BJ (cell line): ENCODE measurements around the gene KRTAP1-5. TPM values are rescaled to one million over a fixed set of nuclear protein-coding genes. Genes with fewer than 3 reads are reported as not detected.
"Not testable (repeated sequence)": the region's sequence is repeated elsewhere in the genome, so short reads cannot be mapped to it uniquely, and the experiment has no call there.

Experiments used
- CTCF ChIA-PET: fragments of 350-600 bp; formaldehyde crosslinking; extraction: SDS; loops from one replicate; lab custom pipeline; 2021; ENCODE audit warnings: antibody characterized with exemption, inconsistent platforms; lab: Yijun Ruan, JAX
- POLR2A ChIA-PET: fragments of 300-600 bp; sonication (Branson Sonifier 250); formaldehyde crosslinking; extraction: SDS; loops from one replicate; lab custom pipeline; 2021; ENCODE audit warnings: antibody characterized with exemption; lab: Charles Lee
- DNase-seq: peaks from one replicate; pipeline ENCODE4 v3.0.0-alpha.2; 2011; ENCODE audit warnings: low read depth
- H3K27me3 ChIP-seq: 2 replicates; pipeline ENCODE4 v1.6.0; 2011; ENCODE audit warnings: low read length; ENCODE audit not compliant: control insufficient read depth, insufficient read depth
- H3K36me3 ChIP-seq: 2 replicates; pipeline ENCODE4 v1.5.1; 2011; ENCODE audit warnings: low read length; ENCODE audit not compliant: control insufficient read depth, insufficient read depth
- H3K4me3 ChIP-seq: 2 replicates; pipeline ENCODE4 v1.5.1; 2011; ENCODE audit warnings: low read depth, mild to moderate bottlenecking, control low read depth, low read length
- polyA plus RNA-seq: library from polyadenylated mRNA; depleted of rRNA; stranded (reverse); fragments of >200 nt; gene quantifications from 2 replicates; pipeline ENCODE4 v1.2.3, GENCODE V29; 2011
- TF ChIP-seq, protein P1 (sequence below): IDR thresholded peaks from 2 replicates; pipeline ENCODE4 v1.5.1; 2011; ENCODE audit warnings: low read depth, mild to moderate bottlenecking, control low read depth, inconsistent platforms, low read length, moderate library complexity; ENCODE audit not compliant: insufficient read depth

The KRTAP1-5 gene
- polyA plus RNA-seq, 1 experiment: 65.1 TPM

DNA sequence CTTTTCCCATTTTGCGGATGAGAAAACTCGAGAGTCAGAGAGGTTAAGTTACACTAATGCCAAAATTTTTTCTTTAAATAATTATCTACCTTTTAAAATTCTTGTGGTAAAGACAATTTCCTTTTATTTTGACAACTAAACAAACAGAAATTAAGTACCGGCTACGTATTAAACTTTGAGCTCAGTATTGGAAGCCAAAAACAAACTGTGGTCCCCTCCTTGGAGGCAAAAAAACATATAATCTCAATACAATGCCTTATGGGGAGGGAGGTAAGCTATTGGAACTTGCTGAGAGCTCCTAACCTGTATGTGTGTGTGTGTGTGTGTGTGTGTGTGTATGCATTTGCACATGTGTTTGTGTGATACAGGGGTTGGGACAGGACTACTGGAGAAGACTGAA, 36.4 kb upstream of the KRTAP1-5 start:
- TF ChIP-seq, protein P1, sequence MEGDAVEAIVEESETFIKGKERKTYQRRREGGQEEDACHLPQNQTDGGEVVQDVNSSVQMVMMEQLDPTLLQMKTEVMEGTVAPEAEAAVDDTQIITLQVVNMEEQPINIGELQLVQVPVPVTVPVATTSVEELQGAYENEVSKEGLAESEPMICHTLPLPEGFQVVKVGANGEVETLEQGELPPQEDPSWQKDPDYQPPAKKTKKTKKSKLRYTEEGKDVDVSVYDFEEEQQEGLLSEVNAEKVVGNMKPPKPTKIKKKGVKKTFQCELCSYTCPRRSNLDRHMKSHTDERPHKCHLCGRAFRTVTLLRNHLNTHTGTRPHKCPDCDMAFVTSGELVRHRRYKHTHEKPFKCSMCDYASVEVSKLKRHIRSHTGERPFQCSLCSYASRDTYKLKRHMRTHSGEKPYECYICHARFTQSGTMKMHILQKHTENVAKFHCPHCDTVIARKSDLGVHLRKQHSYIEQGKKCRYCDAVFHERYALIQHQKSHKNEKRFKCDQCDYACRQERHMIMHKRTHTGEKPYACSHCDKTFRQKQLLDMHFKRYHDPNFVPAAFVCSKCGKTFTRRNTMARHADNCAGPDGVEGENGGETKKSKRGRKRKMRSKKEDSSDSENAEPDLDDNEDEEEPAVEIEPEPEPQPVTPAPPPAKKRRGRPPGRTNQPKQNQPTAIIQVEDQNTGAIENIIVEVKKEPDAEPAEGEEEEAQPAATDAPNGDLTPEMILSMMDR: no peak
- no peaks in the 10 kb centered on the region for H3K36me3 ChIP-seq
- no peak overlapping the region for H3K4me3 ChIP-seq
- H3K27me3 ChIP-seq: no peaks in the 10 kb centered on the region
- CTCF ChIA-PET: interaction anchor here (0.6 to 1.7 kb wide), 3 partner anchors 16 to 260 kb away, joined by 3 to 7 read pairs (median 4); no protein-coding TSS in a partner anchor
- DNase-seq: no peak
- POLR2A ChIA-PET: no interaction called here

DNA sequence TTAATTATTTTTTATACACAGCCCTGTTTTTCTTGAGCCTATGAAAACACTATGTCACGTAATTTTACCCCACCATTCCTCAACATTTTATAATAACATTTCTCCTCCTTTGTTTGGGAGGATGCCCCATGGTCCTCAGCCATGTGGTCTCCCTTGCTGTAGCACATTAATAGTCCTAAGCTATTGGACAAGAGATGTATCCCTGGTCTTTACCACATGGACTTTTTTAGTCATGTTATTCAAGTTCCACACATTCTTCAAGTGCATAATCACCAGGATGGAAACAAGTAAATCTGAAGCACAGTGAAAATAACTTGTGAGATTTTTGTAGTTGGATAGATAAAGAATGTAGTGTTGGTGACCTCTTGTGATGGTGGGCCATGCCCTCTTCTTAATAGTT, 35.0 kb upstream of the KRTAP1-5 start:
- no peak overlapping the region for H3K4me3 ChIP-seq
- POLR2A ChIA-PET: interaction anchor here (1.0 to 1.2 kb wide), 2 partner anchors 21 to 108 kb away, joined by 3 read pairs; no protein-coding TSS in a partner anchor

DNA sequence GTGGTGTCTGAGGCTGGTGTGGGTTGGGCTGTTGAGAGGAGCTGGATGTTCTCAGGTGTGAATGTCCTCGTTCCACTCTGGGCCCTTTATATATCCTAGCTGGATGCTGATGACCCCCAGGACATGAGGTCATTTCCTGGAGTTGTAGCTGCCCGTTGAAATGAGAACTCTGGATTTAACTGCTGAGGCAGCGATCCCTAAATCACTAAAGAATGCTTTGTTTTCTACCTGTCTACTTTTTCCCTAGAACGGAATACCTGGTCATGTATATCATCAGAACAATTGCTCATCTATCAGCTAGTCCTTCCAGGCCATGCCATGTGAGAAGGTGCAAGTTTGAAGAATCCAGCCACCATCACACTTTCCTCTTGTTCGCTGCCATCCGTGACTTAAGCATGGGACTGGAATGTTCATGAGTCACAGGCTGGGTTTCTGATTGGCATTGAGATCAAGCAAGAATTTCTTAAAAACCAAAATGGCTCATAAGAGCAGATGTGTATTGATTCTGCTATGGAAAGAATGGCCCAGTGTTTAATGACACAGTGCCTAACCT, 33.1 kb upstream of the KRTAP1-5 start, which contains the start of gene KRTAP2-3:
TSS of gene KRTAP2-3 (minus strand) at position 63 of the 553 bp plus-strand sequence. CDS start 64 bp downstream, outside the sequence.
- TF ChIP-seq, protein P1: no peak
- CTCF ChIA-PET: interaction anchor here (0.6 to 2.2 kb wide), 11 partner anchors 9 to 606 kb away, joined by 3 to 9 read pairs (median 4); partner anchors contain the start of gene KRTAP1-5
- POLR2A ChIA-PET: interaction anchor here (0.7 to 1.2 kb wide), 4 partner anchors 12 to 108 kb away, joined by 3 read pairs; partner anchors contain the start of gene KRTAP1-5
- no peak within 1 kb of the TSS for H3K4me3 ChIP-seq
- DNase-seq: peak; percentile 89
- H3K36me3 ChIP-seq: no peaks in the 10 kb centered on the region; the same call in 1 of the 2 replicates
- H3K27me3 ChIP-seq: no peaks in the 10 kb centered on the region

More for the DNA sequence above, 35.0 kb upstream of the KRTAP1-5 start:
- TF ChIP-seq, protein P1: no peak
- CTCF ChIA-PET: interaction anchor here (1.0 to 2.2 kb wide), 3 partner anchors 152 to 487 kb away, joined by 3 to 9 read pairs (median 4); no protein-coding TSS in a partner anchor
- Histone ChIP-seq H3K27me3 (no peaks in the 10 kb centered on the region), H3K36me3 (no peaks in the 10 kb centered on the region; the same call in 1 of the 2 replicates)
- DNase-seq: peak; percentile 99

DNA sequence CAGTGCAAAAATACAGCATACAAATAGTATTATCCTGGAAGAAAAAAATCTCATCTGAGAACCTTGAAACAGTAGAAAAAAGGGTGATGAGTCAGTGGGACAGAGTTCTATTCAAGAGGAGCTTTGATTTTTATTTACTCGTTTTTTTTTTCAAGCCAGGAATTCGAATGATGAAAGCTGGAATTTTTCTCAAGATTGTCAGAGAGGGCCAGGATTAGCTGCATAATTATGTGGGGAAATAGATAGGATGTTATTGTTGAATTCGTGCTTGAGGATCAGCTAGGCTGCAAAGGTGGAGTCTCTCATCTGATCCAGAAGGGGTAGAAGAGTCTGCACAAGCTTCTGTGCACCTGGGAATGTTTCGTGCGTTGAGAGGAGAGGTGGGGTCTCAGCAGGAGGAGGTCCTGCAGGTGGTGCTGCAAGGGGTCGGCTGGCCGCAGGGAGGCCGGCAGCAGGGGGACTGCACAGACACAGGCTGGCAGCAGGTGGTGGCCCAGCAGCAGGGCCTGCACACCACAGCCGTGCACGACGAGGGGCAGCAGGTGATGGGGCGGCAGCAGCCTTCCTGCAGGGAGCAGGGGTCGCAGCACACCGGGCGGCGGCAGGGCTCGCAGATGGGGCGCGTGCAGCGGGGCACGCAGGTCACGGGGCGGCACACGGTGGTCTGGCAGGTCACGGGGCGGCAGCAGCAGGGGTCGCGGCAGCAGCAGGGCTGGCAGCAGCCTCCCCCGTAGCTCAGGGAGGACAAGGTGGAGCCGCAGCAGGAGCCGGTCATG, 32.5 kb upstream of the KRTAP1-5 start:
- CTCF ChIA-PET: interaction anchor here (0.5 to 2.2 kb wide), 12 partner anchors 33 to 607 kb away, joined by 3 to 9 read pairs (median 4); partner anchors contain the start of gene KRTAP1-5
- H3K36me3 ChIP-seq: not testable (repeated sequence)
- POLR2A ChIA-PET: interaction anchor here (0.5 to 1.2 kb wide), 14 partner anchors 10 to 632 kb away, joined by 3 to 6 read pairs (median 4); partner anchors contain the start of genes KRT34 and KRTAP1-5

DNA sequence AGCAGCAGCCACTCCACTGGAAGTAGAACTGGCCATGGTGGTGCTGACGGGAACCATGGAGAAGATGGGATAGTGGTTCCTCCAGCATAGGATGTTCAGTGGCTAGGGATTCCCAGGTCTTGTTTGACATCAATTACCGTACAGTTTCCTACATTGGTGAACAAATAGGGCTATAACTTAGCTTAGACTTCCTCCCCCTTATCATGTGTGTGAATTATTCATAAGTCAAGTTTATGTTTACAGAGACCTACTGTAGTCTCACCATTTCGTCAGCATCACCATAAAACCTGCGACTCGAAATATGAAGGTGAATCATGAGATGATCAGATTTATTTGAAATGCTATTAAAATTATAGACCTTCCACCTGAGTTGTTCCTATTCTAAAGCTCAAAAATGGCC, 31.7 kb upstream of the KRTAP1-5 start:
- Histone ChIP-seq H3K36me3 (no peaks in the 10 kb centered on the region; the same call in 1 of the 2 replicates), H3K27me3 (no peaks in the 10 kb centered on the region), H3K4me3 (no peak overlapping the region)
- ChIA-PET POLR2A (interaction anchor here (0.5 to 0.9 kb wide), 5 partner anchors 9 to 319 kb away, joined by 3 to 5 read pairs (median 4); no protein-coding TSS in a partner anchor), CTCF (interaction anchor here (0.5 to 1.9 kb wide), 7 partner anchors 32 to 296 kb away, joined by 3 to 7 read pairs (median 3); partner anchors contain the start of gene KRTAP1-5)
- TF ChIP-seq, protein P1: no peak
- no peak for DNase-seq

More for the DNA sequence above, 32.5 kb upstream of the KRTAP1-5 start:
- DNase-seq: peak; percentile 91
- H3K4me3 ChIP-seq, H3K27me3 ChIP-seq: not testable (repeated sequence)
